Stimulated activated CD4-positive, alpha-beta T cell treated with anti-CD3 and anti-CD28 coated beads, Interleukin-12 subunit alpha, Interleukin-12 subunit beta, amount 100 ng/mL, for 4 hours (primary cell): ENCODE measurements around the gene ATP1A4.

ENCODE experiments used
- DNase-seq: peaks from one replicate; pipeline ENCODE4 v3.0.0-alpha.2; 2020

Gene ATP1A4

GRCh38 chr1:160178731-160179130, 27.3 kb downstream of the ATP1A4 start:
- no peak for DNase-seq

- DNase-seq, result no peak
Measured at GRCh38 chr1:160179336-160179735, 27.9 kb downstream of the ATP1A4 start.

GRCh38 chr1:160186246-160186645, 34.8 kb downstream of the ATP1A4 start:
- no peak for DNase-seq

GRCh38 chr1:160186729-160187128, 35.3 kb downstream of the ATP1A4 start:
- no peak for DNase-seq

GRCh38 chr1:160187407-160187806, 36.0 kb downstream of the ATP1A4 start:
- DNase-seq, result no peak

- no peak for DNase-seq
Measured at GRCh38 chr1:160188341-160188740, 36.9 kb downstream of the ATP1A4 start.

DNA sequence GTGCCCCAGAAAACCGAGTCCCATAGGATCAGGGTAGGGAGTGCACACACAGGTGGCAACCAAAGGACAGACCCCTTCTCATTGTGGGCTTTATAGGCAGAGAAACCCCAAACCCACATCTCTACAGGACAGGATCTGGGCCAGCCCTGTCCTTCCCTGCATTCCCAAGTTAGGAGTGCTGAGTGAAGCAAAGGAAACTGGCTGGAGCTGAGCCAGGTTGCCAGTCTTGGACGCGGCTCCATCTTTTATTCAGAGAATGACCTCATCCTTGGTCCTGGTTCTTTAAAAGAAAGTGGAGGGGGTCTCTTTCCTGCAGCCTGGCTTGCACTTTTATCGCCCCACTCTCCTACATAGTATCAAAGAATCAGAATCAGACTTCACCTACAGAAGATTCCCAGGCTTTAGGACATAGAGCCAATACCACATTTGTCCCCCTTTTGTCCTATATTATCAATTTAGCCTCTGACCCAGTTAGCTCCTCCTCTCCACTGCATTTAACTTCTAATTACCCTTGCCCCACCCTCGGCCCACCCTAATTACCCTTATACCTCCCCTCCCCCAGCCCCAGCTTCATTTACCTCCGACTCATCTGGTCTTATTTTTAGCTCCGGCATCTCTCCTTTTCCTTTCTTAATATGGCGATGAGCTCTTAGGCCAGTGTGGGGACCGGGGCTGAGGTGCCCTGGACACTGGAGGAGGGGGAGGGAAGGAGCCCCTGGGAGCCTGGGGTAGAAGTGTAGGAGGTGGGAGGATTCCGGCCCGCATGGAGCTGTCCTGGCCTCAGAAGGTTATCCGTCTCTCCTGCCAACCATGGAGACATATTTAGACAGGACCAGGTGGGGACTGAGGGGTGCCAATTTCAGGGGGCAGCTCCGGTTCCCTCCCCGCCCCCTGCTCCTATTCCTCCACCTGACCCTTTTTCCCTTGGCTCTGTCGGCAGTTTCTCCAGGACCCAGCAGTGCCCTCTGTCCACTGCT, 38.5 kb downstream of the ATP1A4 start, which contains the start of gene CASQ1:
Gene CASQ1, plus strand, starts transcription at position 927 of the 977 bp plus-strand sequence. CDS start 177 bp downstream, outside the sequence.
- DNase-seq, result no peak

DNA sequence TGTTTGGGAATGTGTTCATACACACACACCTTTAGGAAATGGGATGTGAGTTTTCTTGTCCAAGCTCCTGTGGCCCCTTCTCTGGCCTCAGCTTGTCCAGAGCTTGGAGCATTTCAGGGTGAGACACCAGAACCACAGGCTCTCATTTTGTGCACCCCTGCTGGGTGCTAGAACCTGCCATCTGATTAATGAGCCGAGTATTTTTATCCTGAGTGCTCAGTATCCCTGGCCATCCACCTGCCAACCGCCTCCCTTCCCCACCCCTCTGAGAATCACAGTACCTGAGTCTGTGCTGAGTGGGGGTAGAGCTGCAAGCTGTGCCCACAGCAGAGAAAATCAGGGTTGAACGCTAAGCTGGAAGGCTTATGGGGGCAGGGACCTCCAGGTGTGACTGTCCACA, 40.4 kb downstream of the ATP1A4 start:
- no peak for DNase-seq

DNA sequence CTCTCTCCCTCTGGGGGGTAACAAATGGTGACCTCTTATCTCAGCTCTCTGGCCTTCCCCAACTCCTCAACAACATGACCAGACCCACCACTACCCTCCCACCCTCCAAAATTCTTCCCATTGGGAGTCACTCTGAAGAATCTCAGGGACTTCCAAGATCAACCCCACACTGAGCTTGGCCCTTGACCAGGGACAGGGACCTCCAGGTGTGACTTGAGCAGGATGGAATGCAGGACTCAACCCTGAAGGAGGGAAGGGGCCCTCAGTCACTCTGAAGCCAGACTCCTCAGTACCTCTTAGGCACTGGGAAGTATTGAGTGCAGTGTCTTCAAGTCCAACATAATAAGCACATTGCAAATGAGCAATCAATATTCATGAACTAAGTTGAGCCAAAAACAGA, 40.8 kb downstream of the ATP1A4 start:
- no peak for DNase-seq

DNA sequence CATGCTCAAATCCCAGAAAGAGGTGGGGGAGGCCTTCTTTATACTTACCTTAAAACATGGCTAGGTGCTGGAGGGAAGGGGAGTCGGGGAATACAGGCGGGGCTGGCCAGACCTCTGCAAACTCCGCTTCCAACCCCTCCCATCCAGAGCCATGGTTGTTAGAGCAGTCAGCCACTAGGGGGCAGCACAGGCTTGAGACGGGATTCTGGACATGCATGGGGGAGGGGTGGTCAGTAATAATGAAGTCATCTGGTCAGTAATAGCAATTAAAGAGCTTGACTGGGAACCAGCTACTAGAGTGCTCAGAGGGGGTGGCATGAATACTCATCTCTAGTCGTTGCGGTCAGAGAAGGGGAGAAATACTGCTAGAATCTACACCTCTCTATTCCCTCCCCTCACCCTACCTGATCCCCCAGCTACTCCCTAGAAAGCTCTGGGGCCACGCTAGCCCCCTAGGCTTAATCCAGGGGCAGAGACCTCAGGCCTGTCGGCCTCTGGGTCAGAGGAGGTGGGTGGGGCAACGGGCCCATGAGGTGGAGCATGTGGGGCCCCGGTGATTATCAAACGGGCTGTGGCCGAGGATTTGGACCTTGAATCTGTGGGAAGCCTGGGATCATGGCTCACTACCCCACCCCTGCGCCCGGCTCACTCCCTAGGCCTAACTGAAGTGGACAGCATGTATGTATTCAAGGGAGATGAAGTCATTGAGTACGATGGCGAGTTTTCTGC, 41.9 kb downstream of the ATP1A4 start:
- DNase-seq, result peak; percentile 79

DNA sequence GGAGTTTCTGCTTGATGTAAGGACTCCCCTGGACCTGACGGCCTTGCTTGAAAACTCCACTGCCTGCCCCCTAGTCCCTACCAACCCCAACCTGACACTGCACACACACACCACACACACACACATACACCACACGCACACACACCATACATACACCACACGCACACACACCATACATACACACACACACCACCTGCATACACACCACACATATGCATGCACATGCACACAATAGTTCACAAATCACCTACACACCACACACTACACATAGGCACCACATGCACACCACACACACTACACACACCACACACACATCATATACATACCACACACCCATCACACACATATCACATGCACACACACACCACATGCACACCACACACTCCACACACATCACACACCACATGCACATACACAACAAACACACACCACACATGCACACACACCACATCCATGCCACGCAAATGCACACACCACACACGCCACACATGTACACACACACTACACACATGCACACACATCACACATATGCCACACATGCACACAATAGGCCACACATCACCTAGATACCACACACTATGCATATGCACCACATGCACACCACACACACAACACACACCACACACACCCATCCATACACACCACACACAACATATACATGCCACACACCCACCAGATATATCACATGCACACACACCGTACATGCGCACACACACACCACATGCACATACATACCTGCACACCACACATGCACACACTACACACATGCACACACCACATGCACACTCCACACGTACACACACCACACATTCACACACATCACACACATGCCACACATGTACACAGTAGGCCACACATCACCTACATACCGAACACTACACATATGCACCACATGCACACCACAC, 42.7 kb downstream of the ATP1A4 start:
- no peak for DNase-seq

DNA sequence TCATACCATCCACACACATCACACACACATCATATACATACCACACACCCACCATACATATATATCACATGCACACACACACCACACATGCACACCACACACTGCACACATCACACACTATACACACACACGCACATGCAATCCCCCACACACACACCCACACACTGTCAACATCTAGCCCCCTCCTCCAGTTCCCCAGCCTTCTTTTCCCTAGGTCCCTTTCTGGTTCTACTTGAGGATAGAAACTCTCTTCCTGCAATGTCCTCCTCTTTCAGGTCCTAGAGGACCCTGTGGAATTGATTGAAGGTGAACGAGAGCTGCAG, 43.3 kb downstream of the ATP1A4 start:
- DNase-seq, result no peak

- no peak for DNase-seq
Measured at GRCh38 chr1:160196143-160196542, 44.7 kb downstream of the ATP1A4 start.

DNA sequence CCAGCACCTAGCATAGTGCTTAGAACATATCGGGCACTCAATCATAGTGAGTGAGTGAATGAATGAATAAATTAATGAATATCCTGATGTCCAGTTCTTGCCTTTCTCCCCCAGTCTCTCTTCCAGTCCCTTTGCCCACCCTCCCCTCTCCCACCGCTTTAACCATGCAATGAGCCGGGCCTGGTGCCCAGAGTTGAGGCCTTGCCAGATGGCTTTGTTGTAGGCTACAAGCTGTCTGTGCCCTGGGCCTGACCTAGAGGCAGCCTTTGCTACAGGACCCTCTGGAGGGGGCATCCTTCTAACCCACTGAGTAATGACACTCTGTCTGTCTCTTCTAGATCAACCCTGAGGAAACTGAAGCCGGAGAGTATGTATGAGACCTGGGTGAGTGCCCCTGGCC, 45.8 kb downstream of the ATP1A4 start:
- no peak for DNase-seq

DNA sequence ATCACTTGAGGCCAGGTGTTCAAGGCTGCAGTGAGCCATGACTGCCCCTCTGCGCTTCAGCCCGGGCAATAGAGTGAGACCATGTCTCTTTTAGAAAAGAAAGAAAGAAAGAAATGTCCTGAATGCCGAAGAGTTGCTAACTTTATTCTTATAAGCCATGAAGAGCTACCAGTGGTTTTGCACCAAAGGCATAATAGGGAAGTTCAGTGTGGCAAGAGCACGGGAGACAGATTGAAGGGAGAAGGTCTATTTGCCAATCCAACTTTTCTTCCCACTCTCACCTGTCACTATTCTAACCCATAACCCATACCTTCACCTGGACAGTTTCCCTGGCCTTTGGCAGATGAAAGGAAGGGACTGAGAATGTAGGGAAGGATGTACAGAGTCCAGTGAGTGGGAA, 49.4 kb downstream of the ATP1A4 start:
- no peak for DNase-seq

- no peak for DNase-seq
Measured at GRCh38 chr1:160204526-160205241, 53.3 kb downstream of the ATP1A4 start.

- peak; percentile 77 for DNase-seq
Measured at GRCh38 chr1:160205242-160206035, 54.0 kb downstream of the ATP1A4 start, which contains the start of gene PEA15. PEA15 (plus strand) TSS chr1:160205384; CDS start chr1:160211545, 6,161 bp downstream.

DNA sequence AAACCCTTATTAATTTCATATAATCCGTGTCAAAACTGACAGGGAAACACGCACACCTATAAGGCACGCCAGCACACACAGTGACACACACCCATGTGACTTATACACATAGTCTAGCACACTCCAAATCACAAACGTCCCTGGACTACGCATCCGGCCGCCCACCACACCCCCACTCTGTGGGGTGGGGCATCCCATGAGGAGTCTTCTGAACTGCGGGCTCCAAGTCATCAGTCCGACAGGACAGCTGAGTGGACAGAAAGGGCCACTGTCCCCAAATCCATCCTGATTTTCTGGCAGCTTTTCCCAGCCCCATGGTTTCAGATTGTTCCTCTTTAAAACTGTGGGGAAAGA, 54.6 kb downstream of the ATP1A4 start:
- DNase-seq, result peak; percentile 52

GRCh38 chr1:160206421-160207117, 55.2 kb downstream of the ATP1A4 start:
- DNase-seq, result no peak

- no peak for DNase-seq
Measured at GRCh38 chr1:160207118-160207650, 55.8 kb downstream of the ATP1A4 start.
